AG08395 (cell line): ENCODE measurements around the gene RUNX1.
"Not testable (repeated sequence)": the region's sequence is repeated elsewhere in the genome, so short reads cannot be mapped to it uniquely, and the experiment has no call there.

Experiments used
- DNase-seq: peaks from one replicate; pipeline ENCODE4 v3.0.0; 2012; ENCODE audit warnings: mixed read lengths, low spot score

The RUNX1 gene

GRCh38 chr21:35016517-35017188, 32.4 kb downstream of the RUNX1 start:
- DNase-seq, result no peak

- DNase-seq, result no peak
Measured at GRCh38 chr21:35016071-35016470, 33.0 kb downstream of the RUNX1 start.

GRCh38 chr21:35015435-35016024, 33.6 kb downstream of the RUNX1 start:
- no peak for DNase-seq

GRCh38 chr21:35014302-35015041, 34.6 kb downstream of the RUNX1 start:
- DNase-seq, result no peak

- DNase-seq, result no peak
Measured at GRCh38 chr21:35011681-35012080, 37.4 kb downstream of the RUNX1 start.

- DNase-seq, result no peak
Measured at GRCh38 chr21:35010447-35010846, 38.7 kb downstream of the RUNX1 start.

- DNase-seq, result no peak
Measured at GRCh38 chr21:35007348-35007747, 41.8 kb downstream of the RUNX1 start.

- DNase-seq, result no peak
Measured at GRCh38 chr21:35006771-35007170, 42.3 kb downstream of the RUNX1 start.

GRCh38 chr21:35006248-35006647, 42.9 kb downstream of the RUNX1 start:
- no peak for DNase-seq

GRCh38 chr21:35005560-35006224, 43.4 kb downstream of the RUNX1 start:
- no peak for DNase-seq

GRCh38 chr21:35005077-35005476, 44.0 kb downstream of the RUNX1 start:
- no peak for DNase-seq

GRCh38 chr21:35004314-35004713, 44.8 kb downstream of the RUNX1 start:
- no peak for DNase-seq

- no peak for DNase-seq
Measured at GRCh38 chr21:35002879-35003722, 46.0 kb downstream of the RUNX1 start.

GRCh38 chr21:34999397-34999941, 49.6 kb downstream of the RUNX1 start:
- DNase-seq, result no peak

GRCh38 chr21:34998176-34998575, 50.9 kb downstream of the RUNX1 start:
- no peak for DNase-seq

- no peak for DNase-seq
Measured at GRCh38 chr21:34997294-34997693, 51.8 kb downstream of the RUNX1 start.

- no peak for DNase-seq
Measured at GRCh38 chr21:34996304-34997101, 52.6 kb downstream of the RUNX1 start.

GRCh38 chr21:34995979-34996303, 53.2 kb downstream of the RUNX1 start:
- no peak for DNase-seq

GRCh38 chr21:34994766-34995631, 54.1 kb downstream of the RUNX1 start:
- no peak for DNase-seq

GRCh38 chr21:34993521-34993921, 55.6 kb downstream of the RUNX1 start:
- DNase-seq, result not testable (repeated sequence)
